NCI-H748 treated with DMSO at 0.1 percent for 48 hours (cell line): ENCODE measurements around the gene KRT25.

Source experiments
- DNase-seq: peaks from one replicate; lab custom pipeline; 2025; lab: John Stamatoyannopoulos, UW

KRT25 gene

GRCh38 chr17:40755231-40755630 is at the start of gene KRT25:
Gene KRT25 (minus strand): TSS chr17:40755331. CDS start chr17:40755271, 60 bp downstream.
- no peak for DNase-seq

- peak; percentile 74 for DNase-seq
These were observed 48.5 kb upstream of the KRT25 start for GRCh38 chr17:40803617-40804082.

GRCh38 chr17:40801157-40801556 is 46.0 kb upstream of the KRT25 start:
- no peak for DNase-seq

- DNase-seq: no peak
These were observed 45.2 kb upstream of the KRT25 start for GRCh38 chr17:40800381-40800780.

GRCh38 chr17:40799859-40800258 is 44.7 kb upstream of the KRT25 start, which contains the start of gene KRT28:
Gene KRT28 (minus strand): TSS chr17:40799959. CDS start chr17:40799893, 66 bp downstream.
- DNase-seq: no peak

- no peak for DNase-seq
These were observed 41.7 kb upstream of the KRT25 start for GRCh38 chr17:40796846-40797245.

GRCh38 chr17:40795019-40795667 is 40.0 kb upstream of the KRT25 start:
- DNase-seq: no peak

- DNase-seq: no peak
These were observed 39.3 kb upstream of the KRT25 start for GRCh38 chr17:40794466-40794865.

GRCh38 chr17:40793832-40794231 is 38.7 kb upstream of the KRT25 start:
- DNase-seq: no peak

GRCh38 chr17:40791787-40792436 is 36.8 kb upstream of the KRT25 start:
- peak; percentile 5 for DNase-seq

- no peak for DNase-seq
These were observed 36.0 kb upstream of the KRT25 start for GRCh38 chr17:40791111-40791510.

- no peak for DNase-seq
These were observed 27.3 kb upstream of the KRT25 start, which contains the start of gene KRT27 for GRCh38 chr17:40782450-40782849. Gene KRT27 (minus strand): TSS chr17:40782550. CDS start chr17:40782493, 57 bp downstream.

GRCh38 chr17:40779181-40779909 is 24.2 kb upstream of the KRT25 start:
- DNase-seq: peak; percentile 11

GRCh38 chr17:40778461-40778860 is 23.3 kb upstream of the KRT25 start:
- DNase-seq: no peak

GRCh38 chr17:40777971-40778370 is 22.8 kb upstream of the KRT25 start:
- DNase-seq: no peak

- no peak for DNase-seq
These were observed 22.3 kb upstream of the KRT25 start for GRCh38 chr17:40777459-40777858.

GRCh38 chr17:40775945-40776344 is 20.8 kb upstream of the KRT25 start:
- DNase-seq: no peak

GRCh38 chr17:40772101-40772500 is 17.0 kb upstream of the KRT25 start, which contains the start of gene KRT26:
Gene KRT26 (minus strand): TSS chr17:40772201. CDS start chr17:40772113, 88 bp downstream.
- no peak for DNase-seq

GRCh38 chr17:40765657-40766056 is 10.5 kb upstream of the KRT25 start:
- no peak for DNase-seq

GRCh38 chr17:40763752-40764151 is 8.6 kb upstream of the KRT25 start:
- no peak for DNase-seq

GRCh38 chr17:40760105-40761016 is 5.2 kb upstream of the KRT25 start:
- DNase-seq: no peak

- DNase-seq: no peak
These were observed 1.3 kb downstream of the KRT25 start for GRCh38 chr17:40753804-40754203.
